ENCODE results near the gene PJA1. TPM values are rescaled to one million over a fixed set of nuclear protein-coding genes. Genes with fewer than 3 reads are reported as not detected.

The PJA1 gene
- total and polyA plus RNA-seq, 2 experiments from 2014 or later, result 49.1 to 57.0 TPM

DNA sequence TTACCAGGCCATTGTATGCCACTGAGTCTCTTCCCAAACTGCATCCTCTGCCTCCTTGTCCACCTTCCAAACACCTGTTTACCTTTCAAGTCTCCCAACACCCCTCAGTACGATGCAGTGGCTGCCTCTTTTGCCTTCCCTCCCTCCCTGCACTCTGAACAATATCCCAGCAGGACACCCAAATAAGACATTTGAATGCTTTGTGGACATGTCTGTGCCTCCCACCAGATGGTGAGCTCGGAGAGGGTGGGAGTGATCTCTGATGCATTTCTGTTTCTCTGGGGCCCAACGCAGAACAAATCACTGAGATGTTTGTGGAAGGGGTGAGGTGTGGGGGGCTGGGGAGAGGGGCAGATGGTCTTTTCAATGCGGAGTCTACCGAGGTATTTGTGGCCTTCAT is 33.4 kb downstream of the PJA1 start:
- H3K9me3 ChIP-seq (ENCODE audit: low read depth), result no peaks in the 10 kb centered on the region
- H3K4me3 ChIP-seq, result no peak overlapping the region
- no peaks in the 10 kb centered on the region for H3K27me3 ChIP-seq
- no peak overlapping the region for H3K4me2 ChIP-seq
- no peaks in the 10 kb centered on the region for H3K79me2 ChIP-seq
- peaks cover 10% of the 10 kb centered on the region for H3K4me1 ChIP-seq (ENCODE audit: insufficient read depth)
- no peaks in the 10 kb centered on the region for H3K9me2 ChIP-seq (replicated peaks; ENCODE audit: insufficient read depth)
- 77% methylated on average over 3 of the region's 5 CpGs for WGBS (ENCODE audit: low lambda C conversion rate, missing lambda C conversion rate)
- no peaks in the 10 kb centered on the region for H4K20me1 ChIP-seq (ENCODE audit: insufficient read depth, poor library complexity, severe bottlenecking)
- no peak for TF ChIP-seq EZH2phosphoT487 (IDR thresholded peaks at IDR 0.05; ENCODE audit: low read depth, severe bottlenecking, unreplicated experiment)
- TF ChIP-seq, protein P1, sequence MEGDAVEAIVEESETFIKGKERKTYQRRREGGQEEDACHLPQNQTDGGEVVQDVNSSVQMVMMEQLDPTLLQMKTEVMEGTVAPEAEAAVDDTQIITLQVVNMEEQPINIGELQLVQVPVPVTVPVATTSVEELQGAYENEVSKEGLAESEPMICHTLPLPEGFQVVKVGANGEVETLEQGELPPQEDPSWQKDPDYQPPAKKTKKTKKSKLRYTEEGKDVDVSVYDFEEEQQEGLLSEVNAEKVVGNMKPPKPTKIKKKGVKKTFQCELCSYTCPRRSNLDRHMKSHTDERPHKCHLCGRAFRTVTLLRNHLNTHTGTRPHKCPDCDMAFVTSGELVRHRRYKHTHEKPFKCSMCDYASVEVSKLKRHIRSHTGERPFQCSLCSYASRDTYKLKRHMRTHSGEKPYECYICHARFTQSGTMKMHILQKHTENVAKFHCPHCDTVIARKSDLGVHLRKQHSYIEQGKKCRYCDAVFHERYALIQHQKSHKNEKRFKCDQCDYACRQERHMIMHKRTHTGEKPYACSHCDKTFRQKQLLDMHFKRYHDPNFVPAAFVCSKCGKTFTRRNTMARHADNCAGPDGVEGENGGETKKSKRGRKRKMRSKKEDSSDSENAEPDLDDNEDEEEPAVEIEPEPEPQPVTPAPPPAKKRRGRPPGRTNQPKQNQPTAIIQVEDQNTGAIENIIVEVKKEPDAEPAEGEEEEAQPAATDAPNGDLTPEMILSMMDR (IDR thresholded peaks at IDR 0.05; ENCODE audit: poor library complexity), result no peak
- TF ChIP-seq EZH2 (IDR thresholded peaks at IDR 0.05; ENCODE audit: borderline replicate concordance), result no peak
- no peak for DNase-seq (ENCODE audit: low spot score)
- no peak overlapping the region for H2AFZ ChIP-seq
- H3K36me3 ChIP-seq (replicated peaks; ENCODE audit: insufficient read depth, low read depth), result no peaks in the 10 kb centered on the region
- no peak overlapping the region for H3K27ac ChIP-seq

- Histone ChIP-seq H3K4me3 (no peak overlapping the region), H3K79me2 (no peaks in the 10 kb centered on the region), H2AFZ (no peak overlapping the region), H4K20me1 (ENCODE audit: insufficient read depth, poor library complexity, severe bottlenecking) (no peaks in the 10 kb centered on the region), H3K4me1 (ENCODE audit: insufficient read depth) (peaks cover 5% of the 10 kb centered on the region), H3K4me2 (no peak overlapping the region), H3K27me3 (no peaks in the 10 kb centered on the region), H3K27ac (no peak overlapping the region), H3K9me3 (ENCODE audit: low read depth) (no peaks in the 10 kb centered on the region), H3K9me2 (replicated peaks; ENCODE audit: insufficient read depth) (no peaks in the 10 kb centered on the region), H3K36me3 (replicated peaks; ENCODE audit: insufficient read depth, low read depth) (no peaks in the 10 kb centered on the region)
- TF ChIP-seq, protein P1 (IDR thresholded peaks at IDR 0.05; ENCODE audit: poor library complexity), result no peak
- no peak for DNase-seq (ENCODE audit: low spot score)
- WGBS (ENCODE audit: low lambda C conversion rate, missing lambda C conversion rate), result 55% methylated on average over 2 of the region's 2 CpGs
Observed at GRCh38 chrX:69130439-69130838, 34.8 kb downstream of the PJA1 start.

- H3K36me3 ChIP-seq (replicated peaks; ENCODE audit: insufficient read depth, low read depth), result no peaks in the 10 kb centered on the region
- no peak overlapping the region for H2AFZ ChIP-seq
- H3K27ac ChIP-seq, result peak overlapping the region; percentile 20
- H3K4me2 ChIP-seq, result peak overlapping the region; percentile 67
- no peaks in the 10 kb centered on the region for H3K79me2 ChIP-seq
- H3K27me3 ChIP-seq, result no peaks in the 10 kb centered on the region
- TF ChIP-seq, protein P1 (IDR thresholded peaks at IDR 0.05; ENCODE audit: poor library complexity), result no peak
- TF ChIP-seq EZH2 (IDR thresholded peaks at IDR 0.05; ENCODE audit: borderline replicate concordance) (no peak), EZH2phosphoT487 (IDR thresholded peaks at IDR 0.05; ENCODE audit: low read depth, severe bottlenecking, unreplicated experiment) (no peak)
- 57% methylated on average over 21 of the region's 34 CpGs for WGBS (ENCODE audit: low lambda C conversion rate, missing lambda C conversion rate)
- no peak overlapping the region for H3K4me3 ChIP-seq
- peaks cover 5% of the 10 kb centered on the region for H3K4me1 ChIP-seq (ENCODE audit: insufficient read depth)
- no peaks in the 10 kb centered on the region for H3K9me2 ChIP-seq (replicated peaks; ENCODE audit: insufficient read depth)
- H4K20me1 ChIP-seq (ENCODE audit: insufficient read depth, poor library complexity, severe bottlenecking), result no peaks in the 10 kb centered on the region
- DNase-seq (ENCODE audit: low spot score), result no peak
- no peaks in the 10 kb centered on the region for H3K9me3 ChIP-seq (ENCODE audit: low read depth)
Observed at GRCh38 chrX:69128588-69128987, 36.7 kb downstream of the PJA1 start.

GRCh38 chrX:69127466-69127865 is 37.8 kb downstream of the PJA1 start:
- Histone ChIP-seq H3K4me2 (no peak overlapping the region), H3K4me3 (no peak overlapping the region), H3K9me3 (ENCODE audit: low read depth) (no peaks in the 10 kb centered on the region), H3K79me2 (no peaks in the 10 kb centered on the region), H3K27ac (no peak overlapping the region), H3K9me2 (replicated peaks; ENCODE audit: insufficient read depth) (no peaks in the 10 kb centered on the region), H2AFZ (no peak overlapping the region), H3K27me3 (no peaks in the 10 kb centered on the region), H3K4me1 (ENCODE audit: insufficient read depth) (peaks cover 5% of the 10 kb centered on the region), H3K36me3 (replicated peaks; ENCODE audit: insufficient read depth, low read depth) (no peaks in the 10 kb centered on the region), H4K20me1 (ENCODE audit: insufficient read depth, poor library complexity, severe bottlenecking) (no peaks in the 10 kb centered on the region)
- no peak for DNase-seq (ENCODE audit: low spot score)
- 67% methylated on average over 3 of the region's 3 CpGs for WGBS (ENCODE audit: low lambda C conversion rate, missing lambda C conversion rate)
- TF ChIP-seq EZH2phosphoT487 (IDR thresholded peaks at IDR 0.05; ENCODE audit: low read depth, severe bottlenecking, unreplicated experiment) (no peak), EZH2 (IDR thresholded peaks at IDR 0.05; ENCODE audit: borderline replicate concordance) (no peak)
- TF ChIP-seq, protein P1 (IDR thresholded peaks at IDR 0.05; ENCODE audit: poor library complexity), result no peak
